CD4-positive, alpha-beta T cell treated with Interleukin-15 for 1 hour (primary cell): ENCODE measurements around the gene RPLP2.

Experiments used
- DNase-seq: peaks from one replicate; pipeline ENCODE4 v3.0.0-alpha.2; 2020

RPLP2 gene

DNA sequence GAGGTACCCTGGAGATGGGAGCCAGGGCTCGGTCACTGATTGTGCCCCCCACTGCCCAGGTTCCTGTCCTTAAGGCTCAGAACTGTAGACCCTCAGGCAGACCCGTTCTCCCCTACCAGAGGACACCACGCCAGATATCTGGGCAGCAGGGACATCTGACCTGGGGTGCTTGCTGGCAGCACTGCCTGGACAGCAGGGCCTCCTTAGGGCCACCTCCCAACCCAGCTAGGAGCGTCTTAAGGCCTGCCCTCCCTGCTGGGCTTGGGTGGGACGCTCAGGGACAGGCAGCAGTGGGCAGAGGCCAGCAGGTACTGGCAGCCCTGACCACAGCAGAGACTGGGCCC, 29.5 kb downstream of the RPLP2 start:
- DNase-seq = no peak

DNA sequence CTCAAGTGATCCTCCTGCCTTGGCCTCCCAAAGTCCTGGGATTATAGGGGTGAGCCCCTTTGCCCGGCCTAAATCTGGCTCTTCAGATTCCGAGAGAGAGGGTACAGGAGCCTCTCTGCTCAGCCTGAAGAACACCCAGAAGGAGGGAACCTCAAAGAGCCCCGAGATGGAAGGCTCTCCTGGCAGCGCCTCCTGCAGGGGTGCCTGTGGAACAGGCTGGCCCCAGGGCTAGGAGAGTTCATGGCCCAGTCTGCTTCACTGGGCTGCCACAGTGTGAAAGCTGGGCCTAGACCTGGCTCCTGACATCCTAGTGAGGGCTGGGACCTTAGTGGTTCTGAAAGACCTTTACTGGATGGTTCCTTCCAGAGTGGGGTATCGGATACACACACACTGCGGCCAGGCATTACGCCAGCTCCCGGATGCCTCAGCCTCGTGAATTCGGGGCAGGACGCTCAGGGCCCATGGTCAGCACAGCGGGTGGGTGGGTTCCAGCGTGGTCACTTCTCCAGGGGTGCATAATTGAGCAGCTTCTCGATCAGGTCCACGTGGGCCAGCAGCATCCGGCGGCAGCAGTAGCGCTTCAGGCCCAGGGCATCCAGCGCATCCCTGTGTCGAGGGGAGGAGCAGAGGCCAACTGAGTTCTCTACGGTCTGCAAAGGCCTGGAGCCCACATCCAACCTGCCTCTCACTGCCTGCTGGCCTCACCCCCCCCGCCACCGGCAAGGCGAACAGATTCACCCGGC, 30.3 kb downstream of the RPLP2 start:
- DNase-seq = no peak

DNA sequence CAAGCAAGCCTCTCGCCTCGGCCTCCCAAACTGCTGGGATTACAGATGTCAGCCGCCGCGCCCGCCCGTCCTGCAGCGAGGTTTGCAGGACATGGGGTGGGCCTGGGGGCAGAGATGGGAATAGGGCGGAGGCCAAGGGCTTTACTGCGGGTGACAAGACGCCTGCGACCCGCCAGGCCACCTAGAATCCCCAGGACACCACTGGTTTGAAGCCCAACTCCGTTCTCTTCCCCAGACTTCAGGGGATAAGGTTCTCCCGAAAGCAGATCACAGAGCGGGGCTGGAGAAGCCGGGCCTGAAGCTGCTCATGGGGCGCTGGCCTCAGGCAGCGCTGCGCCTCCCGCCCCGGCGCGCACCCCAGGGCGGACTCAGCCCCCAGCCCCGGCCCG, 32.2 kb downstream of the RPLP2 start:
- no peak for DNase-seq

DNA sequence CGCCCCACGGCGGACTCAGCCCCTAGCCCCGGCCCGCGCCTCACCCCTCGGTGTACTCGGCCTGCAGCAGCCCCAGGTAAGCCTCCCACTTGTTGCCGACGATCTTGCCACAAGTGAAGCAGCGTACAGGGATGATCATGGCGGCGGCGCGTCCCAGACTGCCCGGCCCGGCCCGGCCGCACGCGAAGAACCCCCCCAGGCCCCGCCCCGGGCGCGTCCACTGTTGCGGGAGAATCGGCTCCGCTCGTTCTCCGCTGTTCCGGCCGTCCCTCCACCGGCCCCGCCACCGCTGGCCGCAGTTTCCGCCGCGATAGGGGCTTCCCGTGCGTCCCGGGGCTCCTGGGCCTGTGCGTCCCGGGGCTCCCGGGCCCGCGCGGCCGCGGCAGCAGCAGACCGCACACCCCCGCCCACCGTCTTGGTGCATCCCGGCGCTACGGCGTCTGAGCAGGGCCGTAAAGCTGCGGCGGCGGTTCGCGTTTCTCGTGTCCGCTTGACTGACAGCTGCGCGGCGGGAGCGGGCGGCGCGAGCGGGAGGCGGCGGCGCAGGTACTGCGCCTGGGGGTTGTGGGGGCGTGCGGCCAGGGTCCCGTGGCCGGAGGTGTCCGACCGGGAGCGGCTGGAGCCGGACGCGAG, 32.7 kb downstream of the RPLP2 start, which contains the start of the genes POLR2L and TSPAN4:
TSS of gene POLR2L (minus strand) at position 160 of the 633 bp plus-strand sequence. CDS start at position 139, 21 bp downstream.
TSS of gene TSPAN4 (plus strand) at position 483 of the 633 bp plus-strand sequence. CDS start 7,453 bp downstream, outside the sequence.
- peak; percentile 83 for DNase-seq

DNA sequence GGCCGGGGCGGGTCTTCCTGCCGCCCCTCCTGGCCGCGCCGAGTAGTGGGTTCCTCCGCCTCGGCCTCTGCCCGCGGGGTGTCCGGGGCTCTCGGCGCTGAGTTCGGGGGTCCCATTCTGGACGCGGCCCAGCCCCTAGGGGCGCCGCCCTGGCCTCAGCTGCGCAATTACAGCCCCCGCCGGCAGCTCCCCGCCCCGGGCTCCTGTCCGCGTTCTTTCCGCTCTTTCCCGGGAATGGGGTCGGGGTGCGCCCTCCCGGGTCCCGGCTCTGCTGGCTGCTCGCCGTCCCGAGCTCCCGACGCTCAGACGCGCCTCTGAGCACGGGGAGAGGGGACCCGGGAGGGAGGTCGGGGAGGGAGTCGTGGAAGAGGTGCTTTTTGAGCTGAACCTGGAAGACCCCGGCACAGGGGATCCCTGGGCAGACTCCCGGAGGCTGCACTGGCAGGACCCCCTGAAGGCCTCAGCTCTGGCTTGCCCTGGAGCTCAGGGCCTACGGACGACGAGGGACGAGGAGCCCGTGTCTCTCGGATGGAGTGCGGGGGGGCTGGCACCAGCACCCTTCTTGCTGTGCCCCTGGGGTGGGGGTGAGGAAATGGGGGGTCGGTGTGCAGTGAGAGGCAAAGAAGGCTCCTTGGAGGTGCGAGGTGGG, 33.4 kb downstream of the RPLP2 start:
- no peak for DNase-seq

DNA sequence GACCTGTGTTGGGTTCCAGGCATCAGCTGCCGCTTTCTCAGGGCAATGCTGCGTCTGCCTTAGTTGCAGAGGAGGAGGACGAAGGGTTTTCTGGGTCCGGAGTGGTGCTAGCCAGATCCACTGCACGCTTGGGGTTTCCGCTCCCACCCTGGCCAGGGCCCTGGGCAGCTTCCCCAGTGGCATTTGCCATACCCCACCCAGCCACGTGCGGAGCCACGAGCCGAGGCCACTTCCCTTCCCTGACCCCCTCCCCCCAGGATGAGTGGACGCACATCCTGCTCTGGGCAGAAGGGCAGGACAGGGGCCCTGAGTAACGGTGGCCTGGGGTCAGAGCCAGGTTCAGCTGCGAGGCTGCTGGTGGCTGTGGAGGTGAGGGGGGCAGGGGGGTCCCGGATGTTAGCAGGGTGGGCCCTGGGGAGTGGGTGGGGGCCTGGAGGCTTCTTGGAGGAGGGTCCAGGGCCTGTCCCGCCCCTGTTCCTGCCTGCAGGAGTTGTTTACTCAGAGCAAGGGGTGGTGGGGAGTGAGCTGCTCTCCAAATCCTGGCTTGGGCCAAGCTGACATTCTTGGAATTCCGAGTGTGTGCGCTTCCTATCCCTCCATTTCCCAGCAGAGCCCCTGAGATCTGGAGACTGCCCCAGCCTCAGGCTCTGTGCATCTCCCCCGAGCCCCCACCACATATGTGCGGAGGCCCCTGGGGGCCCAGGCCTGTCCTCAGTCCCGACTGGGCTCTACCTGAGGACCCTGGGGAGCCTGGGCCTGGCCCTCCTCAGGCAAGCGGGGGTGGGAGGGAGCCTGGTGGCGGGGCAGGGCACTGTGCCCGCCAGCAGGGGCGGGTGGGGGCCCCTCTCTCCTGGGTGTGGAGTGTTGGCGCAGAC, 34.3 kb downstream of the RPLP2 start:
- peak; percentile 74 for DNase-seq

DNA sequence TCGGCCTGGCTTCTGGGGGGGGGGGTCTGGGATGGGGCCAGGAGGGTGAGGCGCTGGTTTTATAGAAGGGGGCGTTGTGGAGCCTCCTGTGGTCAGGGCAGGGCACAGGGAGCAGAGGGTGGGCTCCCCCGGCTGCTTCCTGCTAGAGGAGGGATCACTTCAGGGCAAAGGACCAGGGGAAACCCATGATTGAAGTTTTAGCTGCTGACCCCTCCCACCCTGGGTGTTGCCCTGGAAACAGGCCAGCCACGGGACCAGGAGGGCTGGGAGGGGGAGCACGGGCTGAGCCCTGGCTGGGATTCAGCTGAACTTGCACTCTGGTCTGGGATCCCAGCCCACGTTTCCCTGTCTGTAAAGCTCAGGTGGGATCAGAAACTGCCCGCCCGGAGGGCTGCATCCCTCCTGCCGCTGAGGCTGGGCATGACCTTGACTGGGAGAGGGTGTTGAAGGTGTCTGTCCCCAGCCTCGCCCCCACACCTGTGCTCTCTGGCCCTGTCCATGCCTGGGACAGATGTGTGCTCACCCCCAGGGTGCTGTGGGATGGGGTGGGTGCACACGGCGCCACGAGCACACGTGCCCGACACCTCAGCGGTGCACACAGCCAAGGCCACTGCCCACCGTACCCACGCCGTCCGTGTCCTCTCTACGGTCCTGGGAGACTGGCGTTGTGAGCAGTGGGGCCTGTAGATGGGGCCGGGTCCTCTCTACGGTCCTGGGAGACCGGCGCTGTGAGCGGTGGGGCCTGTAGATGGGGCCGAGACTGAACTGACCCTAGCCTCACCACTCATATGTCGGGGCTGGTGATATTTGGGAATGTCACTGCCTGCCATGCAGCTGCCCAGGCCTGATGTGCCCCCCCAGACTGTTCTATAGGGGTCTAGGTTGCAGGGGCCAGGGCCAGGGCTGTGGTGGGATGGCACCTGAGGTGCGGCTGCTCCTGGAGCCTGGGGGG, 35.2 kb downstream of the RPLP2 start:
- DNase-seq = peak; percentile 65

DNA sequence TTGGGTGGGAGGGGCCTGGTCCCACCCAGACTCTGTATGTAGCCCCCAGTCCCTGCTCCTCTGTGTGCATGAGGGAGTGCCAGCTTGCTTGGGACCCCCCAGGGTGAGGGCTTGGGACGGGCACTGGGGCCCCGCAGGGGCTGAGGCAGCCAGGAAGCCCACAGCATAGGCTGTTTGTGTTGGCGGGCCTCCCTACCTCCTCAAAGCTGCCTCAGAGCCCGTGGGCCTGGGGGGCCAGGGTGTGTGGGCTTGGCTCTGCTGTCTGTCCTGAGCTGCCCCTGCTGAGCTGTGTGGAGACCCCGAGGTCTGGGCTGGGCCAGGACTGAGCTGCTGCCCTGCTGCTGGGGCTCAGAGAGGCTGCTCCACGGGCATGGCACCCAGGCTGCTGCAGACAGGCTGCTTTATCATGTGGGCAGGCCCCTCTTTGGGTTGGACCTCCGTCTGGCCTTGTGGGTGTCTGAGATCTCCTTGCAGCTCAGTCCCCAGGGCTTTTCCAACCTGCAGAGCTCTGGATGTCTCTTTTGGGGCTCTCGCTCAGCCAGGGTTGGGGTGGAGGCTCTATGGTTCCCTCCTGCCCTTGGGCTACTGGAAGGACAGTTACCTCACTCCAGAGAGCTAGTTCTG, 36.2 kb downstream of the RPLP2 start:
- DNase-seq = no peak

DNA sequence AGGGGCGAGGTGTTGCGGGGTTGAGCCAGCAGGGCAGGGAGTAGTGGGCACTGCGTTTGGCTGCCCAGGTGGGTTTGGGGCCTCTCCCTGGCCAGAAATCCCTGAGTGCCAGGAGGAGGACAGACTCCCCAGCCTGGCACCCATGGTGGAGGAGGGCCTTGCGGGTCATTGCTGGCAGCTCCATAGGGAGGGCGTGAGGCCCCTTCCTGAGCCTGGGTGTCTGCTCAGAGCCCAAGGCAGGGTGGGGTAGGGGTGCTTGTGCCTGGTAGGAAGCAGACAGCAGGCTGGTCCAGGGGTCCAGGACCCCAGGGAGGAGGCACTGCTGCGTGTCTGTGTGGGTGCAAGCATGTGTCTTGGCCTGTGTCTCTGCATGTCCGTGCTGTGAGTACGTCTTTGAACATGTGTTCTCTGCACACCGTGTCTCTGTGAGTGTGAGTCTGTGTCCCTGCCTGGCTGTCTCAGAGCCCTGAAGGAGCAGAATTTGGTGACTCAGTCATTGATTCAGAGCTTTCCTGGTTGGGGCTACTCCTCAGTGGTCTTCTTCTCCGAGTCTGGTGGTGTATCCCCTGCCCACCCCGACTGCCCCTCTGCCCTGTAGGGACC, 36.8 kb downstream of the RPLP2 start:
- DNase-seq = no peak

DNA sequence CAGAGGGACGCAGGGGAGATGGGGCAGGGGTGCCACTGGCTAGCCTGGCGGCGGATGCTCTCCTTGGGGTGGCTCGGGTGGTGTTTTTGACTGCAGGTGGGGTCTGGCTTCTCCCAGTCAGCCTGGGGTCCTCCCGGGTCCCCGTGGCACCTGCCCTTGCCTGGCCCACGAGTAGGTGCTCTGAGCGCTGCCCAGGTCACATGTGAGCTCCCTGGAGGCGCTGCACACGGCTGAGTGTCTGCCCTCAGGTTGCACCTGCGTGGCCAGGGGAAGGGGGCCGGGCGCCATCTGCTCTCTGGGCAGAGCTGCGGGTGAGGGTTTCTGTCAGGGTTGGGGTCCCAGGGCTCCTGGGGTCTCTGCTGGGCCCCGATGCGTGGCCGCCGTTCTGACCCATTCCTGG, 38.1 kb downstream of the RPLP2 start:
- no peak for DNase-seq

DNA sequence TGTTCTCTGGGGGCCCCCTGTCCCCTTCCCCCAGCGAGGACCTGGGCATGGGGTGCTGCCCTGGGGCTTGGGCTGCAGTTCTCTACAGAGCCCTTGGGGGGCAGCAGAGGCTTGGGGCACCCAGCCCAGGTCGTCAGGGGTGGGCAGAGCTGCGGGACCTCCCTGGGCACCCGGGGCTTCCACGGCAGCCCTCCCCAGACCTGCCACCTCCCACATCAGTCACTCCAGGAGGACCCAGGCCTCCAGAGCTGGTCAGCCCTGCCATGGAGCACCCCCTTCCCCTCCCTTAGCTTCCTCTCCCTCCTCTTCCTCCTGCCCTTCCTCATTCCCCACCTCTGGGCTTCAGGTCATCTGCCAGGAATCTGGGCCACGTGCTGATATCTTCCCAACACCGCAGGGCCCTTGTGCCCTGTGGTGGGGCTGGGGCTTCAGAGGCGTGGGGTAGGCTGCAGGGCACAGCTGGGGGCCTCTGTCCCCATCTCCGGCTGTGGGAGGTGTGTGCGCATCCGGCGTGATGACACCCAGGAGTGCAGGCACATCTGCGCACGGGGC, 38.7 kb downstream of the RPLP2 start:
- DNase-seq = peak; percentile 60

DNA sequence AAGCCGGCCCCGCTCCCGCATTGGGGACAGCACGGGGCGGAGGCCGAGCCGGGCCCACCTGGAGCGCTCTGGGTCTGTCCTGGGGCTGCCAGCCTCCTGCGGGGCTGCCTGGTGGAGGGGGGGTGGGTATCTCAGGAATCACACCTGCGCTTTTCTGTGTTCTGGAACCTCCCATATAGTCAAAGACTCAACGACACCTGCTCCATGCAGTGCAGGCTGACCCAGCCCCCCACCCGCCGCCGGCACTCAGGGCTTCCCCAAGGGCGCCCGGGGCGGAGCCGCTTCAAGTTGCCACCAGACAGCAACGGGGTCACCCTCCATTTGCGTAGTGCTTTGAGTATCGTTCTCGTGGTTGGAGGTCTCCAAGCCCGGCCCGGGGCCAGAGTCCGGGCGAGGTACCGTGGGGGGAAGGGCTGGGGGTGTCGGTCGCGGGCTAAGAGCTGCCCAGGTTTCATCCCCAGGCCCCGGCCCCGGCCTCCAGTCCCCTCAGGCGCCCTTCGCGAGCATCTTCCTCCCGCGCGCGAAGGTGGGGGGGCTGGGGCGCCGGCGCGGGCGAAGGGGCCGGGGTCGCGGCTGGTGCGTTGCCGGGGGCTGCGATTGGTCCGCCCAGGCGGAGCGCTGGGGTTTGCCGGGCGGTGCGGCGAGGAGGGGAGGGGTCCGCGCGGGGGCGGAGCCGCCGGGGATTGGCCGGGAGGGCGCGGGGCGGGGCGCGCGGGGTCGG, 39.5 kb downstream of the RPLP2 start:
- DNase-seq = no peak

DNA sequence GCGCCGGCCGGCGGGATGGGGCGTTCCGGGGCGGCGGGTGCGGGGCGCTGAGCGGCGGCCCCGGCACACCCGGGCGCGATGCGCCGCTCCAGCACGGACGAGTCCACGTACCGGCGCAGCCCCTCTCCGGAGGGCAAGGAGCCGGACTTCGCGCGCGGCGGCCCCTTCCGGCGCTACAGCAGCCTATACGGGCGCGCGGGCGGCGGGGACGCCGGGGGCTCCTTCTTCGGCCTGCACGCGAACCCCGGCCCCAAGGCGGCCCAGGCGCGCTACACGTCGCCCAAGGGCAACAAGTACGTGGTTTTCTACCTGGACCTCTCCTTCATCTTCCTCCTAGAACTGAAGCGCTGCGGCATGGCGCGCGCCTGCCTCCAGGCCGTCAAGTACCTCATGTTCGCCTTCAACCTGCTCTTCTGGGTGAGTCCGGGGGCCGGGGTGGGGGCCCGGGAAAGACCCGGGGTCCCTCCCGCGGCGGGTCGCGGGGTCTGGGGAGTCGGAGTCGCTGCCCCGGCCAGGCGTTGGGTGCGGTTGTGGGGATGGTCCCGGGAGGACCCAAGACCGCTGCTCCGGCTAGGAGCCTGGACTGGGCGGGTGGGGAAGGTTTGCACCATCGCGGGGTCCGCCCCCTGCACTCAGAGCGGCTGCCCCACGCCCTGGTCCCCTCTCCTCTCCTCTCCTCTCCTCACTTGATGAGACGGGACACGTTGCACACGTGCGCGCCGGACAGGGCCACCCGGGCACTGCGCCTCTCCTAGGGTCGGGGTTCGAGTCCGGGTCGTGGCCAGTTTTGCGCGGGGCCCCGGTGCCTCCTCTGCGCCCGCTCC, 40.4 kb downstream of the RPLP2 start:
- no peak for DNase-seq

DNA sequence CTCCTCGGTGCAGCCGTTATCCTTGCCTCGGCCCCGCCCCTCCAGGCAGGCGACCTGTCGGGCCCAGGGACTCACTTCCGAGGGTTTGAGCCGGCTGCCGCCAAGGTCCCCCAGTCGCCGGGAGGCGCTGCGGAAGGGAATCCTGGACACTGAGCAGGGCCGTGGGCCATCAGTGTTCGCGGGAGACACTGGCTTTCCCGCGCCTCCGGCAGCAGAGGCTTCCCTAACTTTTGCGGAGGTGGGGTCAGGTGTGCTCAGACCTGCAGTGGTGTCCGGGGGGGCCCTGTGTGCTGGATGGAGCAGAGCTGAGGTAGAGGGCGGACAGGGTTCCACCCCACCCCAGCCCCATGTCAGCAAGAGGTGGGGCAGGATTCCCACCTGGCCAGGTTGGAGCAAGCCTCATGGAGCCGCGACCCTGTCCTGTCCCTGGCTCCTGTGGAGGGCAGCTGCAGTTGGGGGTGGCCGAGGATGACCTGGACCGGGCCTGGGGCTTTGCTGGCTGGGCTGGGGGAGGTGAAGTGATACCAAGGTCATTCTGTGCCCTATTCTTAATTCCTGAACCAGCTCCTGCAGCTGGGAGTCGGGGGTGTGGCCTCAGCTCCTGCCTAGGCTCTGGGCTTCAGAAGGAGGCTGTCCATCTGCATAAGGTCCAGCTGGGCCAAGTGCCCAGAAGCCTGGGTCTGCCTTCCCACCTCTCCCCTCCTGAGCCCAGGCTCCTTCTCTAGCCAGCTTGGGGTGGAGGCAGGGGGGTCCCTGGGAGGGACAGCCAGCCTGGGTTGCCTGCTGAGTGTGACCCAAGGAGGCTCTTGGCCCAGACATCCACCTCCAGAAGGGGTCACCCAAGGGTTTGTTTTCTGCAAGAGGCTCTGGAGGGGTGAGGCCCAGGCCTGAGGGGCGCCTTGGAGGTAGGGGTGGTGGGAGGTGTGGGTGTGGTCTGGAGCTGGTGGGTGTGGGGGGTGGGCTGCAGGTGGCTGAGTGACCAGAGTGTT, 41.3 kb downstream of the RPLP2 start:
- no peak for DNase-seq

DNA sequence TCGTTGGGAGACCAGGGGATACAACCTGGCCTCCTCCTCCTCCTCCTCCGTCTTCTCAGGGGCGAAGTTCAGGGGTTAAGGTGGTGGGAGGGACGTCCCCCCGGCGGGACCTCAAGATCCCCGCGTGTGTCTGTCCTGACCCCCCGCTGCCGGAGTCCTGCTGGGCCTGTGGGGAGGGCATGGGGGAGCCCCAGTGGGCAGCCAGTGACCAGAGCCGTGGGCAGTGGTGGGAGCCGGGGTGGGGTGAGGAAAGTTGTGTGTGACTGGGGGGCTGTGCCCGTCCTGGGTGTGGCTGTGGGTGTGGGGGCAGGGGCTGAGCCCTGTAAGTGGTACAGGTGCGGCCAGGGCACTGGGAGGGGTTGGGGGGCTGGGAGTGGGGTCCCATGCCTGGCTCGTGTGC, 43.0 kb downstream of the RPLP2 start:
- no peak for DNase-seq

DNA sequence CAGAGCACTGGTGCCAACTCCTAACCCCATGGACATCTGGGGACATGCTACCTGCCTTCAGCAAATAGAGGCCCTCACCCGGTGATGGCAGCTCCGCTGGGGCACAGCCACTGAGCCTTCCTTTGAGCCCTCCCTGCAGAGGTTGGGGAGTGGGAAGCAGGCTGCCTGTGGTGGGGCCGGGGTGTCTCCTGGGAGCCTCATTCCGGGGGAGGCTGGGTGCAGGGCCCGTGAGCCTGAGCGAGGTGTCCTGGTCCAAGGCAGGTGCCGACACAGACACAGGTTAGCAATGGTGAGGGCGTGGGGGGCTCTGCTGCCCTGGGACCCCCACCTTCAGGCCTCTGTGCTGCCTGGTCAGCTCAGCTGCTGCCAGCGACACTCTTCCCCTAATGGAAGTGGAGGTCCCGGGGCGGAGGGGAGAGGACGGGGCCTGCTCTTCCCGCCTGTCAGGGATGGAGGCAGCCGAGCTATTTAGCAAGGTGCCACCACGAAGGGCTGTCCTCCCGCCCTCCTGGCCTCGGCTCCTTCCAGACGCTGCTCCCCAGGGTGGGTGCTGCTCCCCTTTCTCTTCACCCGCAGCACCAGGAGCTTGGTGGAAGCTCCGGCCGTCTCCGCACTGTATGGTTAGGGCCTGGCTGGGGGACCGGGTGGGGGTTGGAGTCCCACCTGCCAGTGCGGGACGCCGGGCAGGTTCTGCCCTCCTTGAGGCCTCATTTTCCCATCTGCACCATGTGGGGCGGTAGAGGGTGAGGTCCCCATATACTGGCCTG, 44.1 kb downstream of the RPLP2 start:
- no peak for DNase-seq
